Iris pigment epithelial cell (primary cell): ENCODE results near the gene RGS9.
"Not testable (repeated sequence)": the region's sequence is repeated elsewhere in the genome, so short reads cannot be mapped to it uniquely, and the experiment has no call there.

Source experiments
- DNase-seq: peaks from one replicate; pipeline ENCODE4 v3.0.0-alpha.2; 2011; ENCODE audit warnings: low read depth

RGS9 gene

GRCh38 chr17:65115839-65116238 lies 21.3 kb upstream of the RGS9 start:
- no peak for DNase-seq

GRCh38 chr17:65116515-65116914 lies 20.7 kb upstream of the RGS9 start:
- DNase-seq = not testable (repeated sequence)

- no peak for DNase-seq
These were observed 19.7 kb upstream of the RGS9 start for GRCh38 chr17:65117384-65118035.

DNA sequence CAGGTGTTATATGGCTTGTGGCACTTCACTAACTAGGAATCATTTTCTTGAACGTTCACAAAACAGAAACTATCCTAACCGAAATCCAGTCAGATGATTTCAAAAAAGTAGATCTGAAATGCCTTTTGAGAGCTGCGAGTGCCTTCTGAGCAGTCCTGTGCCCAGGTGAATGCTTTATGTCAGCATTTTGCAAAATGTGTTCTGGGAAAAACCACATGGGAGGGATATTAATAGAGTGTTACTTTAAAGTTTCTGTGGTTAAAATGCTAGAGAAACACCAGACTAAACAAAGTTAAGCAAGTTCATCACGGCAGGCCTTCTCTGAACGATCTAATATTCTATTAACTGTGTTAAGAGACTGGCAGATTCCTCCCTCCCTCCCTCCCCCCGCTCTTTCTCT lies 15.8 kb upstream of the RGS9 start:
- DNase-seq = no peak

DNA sequence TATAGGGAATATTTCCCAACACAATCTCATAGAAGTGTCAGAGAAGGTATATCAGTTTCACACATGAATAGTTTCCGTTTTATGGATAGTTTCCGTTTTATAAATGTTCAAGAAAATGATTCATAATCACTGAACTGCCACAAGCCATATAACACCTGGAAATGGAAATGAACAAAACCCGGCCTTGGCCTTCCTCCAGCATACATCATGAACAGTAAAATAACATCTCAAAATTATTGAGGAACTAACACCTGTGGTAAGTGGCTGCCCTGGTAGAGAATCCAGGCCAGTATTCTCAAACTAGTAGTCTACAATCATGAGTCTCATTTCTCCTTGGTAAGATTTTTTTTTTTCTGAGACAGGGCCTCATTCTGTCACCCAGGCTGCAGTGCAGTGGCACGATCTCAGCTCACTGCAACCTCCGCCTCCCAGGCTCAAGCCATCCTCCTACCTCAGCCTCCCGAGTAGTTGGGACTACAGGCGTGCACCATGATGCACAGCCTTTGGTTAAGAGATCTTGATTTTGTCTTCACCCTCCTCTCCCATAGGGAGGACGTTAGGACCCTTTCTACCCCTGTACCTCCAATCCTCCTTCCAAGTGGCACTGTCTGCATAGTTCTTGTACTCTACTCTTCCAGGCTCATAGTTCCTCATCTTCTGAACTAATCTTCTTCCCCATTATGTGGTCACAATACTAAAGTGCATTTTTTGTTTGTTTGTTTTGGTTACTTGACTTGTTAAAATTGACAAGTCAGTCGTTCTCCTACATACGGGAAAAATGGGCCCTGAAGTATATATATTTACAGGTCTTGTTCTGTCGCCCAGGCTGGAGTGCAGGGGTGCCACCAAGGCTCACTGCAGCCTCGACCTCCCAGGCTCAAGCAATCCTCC lies 15.0 kb upstream of the RGS9 start:
- no peak for DNase-seq

DNA sequence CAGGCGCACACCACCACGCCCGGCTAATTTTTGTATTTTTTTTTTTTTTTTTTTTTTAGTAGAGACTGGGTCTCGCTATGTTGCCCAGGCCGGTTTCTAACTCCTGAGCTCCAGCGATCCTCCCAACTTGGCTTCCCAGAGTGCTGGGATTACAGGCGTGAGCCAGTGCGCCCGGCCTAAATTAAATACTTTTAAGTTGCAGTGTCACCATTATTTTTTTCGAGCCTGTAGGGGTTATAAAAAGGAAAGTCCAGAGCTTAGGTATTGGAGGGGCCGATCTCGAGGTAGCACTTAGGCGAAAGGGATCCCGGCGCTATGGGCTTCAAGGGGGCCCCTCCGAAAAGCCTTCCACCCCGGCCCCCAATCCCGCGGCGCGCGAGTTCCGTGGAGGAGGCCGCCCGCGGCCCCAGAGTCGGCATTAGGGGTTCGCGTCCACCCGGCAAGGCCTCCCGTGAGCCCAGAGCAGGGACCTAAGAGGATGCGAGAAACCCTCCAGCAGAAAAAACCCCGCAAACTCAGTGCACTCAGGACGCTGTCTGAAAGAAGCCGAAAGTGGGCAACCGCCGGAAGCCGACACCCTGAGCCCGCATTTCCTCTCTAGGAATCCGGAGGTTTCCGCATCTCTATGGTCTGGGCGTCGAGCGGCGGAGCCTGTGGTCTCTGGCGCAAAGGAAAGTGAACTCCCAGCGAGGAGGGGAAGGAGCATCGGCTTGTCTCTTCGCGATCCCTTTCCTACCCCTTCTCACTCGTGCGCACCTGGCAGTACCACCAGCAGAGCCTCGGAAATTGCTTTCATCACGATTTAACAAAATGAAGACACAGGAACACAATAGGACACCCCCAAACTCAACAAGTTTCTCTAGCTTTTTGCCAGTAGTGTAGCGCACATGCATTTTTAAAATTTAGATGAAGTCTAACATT lies 14.1 kb upstream of the RGS9 start:
- DNase-seq = peak; percentile 89

GRCh38 chr17:65123757-65124675 lies 13.2 kb upstream of the RGS9 start:
- DNase-seq = peak; percentile 75

GRCh38 chr17:65130832-65131231 lies 6.3 kb upstream of the RGS9 start:
- DNase-seq = no peak

DNA sequence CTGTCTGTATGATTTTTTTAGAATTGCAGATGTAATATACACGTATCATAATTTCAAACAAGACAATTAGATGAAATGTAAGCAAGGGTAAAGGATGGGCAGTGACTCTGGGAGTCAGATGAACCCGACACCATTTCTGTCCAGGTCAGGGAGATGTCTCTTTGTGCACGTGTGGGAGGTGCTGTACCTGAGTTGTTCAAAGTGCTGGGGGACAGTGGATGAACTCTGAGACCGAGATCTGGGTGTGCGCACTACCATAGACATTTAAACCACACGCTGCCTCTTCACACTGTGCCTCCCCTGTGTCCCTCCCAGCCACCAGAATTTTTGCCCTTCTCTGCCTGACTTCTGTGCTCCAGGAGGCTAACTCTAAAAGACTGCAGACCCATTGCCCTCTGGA lies 5.9 kb upstream of the RGS9 start:
- DNase-seq = no peak

GRCh38 chr17:65131946-65132345 lies 5.2 kb upstream of the RGS9 start:
- peak; percentile 84 for DNase-seq

- no peak for DNase-seq
These were observed 3.1 kb upstream of the RGS9 start for GRCh38 chr17:65134035-65134434.

- no peak for DNase-seq
These were observed 2.1 kb downstream of the RGS9 start for GRCh38 chr17:65139101-65139764.

GRCh38 chr17:65142247-65142646 lies 5.1 kb downstream of the RGS9 start:
- no peak for DNase-seq

GRCh38 chr17:65143889-65144604 lies 6.9 kb downstream of the RGS9 start:
- DNase-seq = no peak

GRCh38 chr17:65145743-65146142 lies 8.6 kb downstream of the RGS9 start:
- DNase-seq = no peak

DNA sequence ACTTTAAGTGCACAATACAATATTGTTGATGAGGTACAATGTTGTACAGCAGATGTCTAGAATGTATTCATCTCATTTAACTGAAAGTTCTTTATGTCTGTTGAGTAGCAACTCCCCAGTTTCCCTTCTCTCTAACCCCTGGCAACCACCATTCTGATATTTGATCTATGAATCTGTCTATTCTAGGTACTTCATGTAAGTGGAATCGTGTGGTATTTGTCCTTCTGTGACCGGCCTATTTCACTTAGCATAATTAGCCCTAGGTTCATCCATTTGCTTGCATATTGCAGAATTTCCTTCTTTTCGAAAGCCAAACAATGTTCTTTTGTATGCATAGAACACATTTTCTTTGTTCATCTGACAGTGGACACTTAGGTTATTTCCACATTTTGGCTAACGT lies 10.8 kb downstream of the RGS9 start:
- no peak for DNase-seq

GRCh38 chr17:65154770-65155589 lies 17.8 kb downstream of the RGS9 start:
- DNase-seq = peak; percentile 85

- DNase-seq = no peak
These were observed 18.5 kb downstream of the RGS9 start for GRCh38 chr17:65155622-65156021.

- no peak for DNase-seq
These were observed 19.1 kb downstream of the RGS9 start for GRCh38 chr17:65156185-65156834.
